Ovary (tissue), 9 donors: ENCODE results near the gene EN2. TPM values are rescaled to one million over a fixed set of nuclear protein-coding genes. Genes with fewer than 3 reads are reported as not detected.

Experiments
- DNase-seq, 5 donors: peaks; one replicate each; pipeline ENCODE4 v3.0.0-alpha.2; 2019 to 2020
- H3K27ac ChIP-seq, 2 donors: fragments of 200-600 bp; one replicate each; pipeline versions ENCODE4 v1.5.1 to v1.8.0; 2019 to 2022
- H3K27me3 ChIP-seq: fragments of 200-600 bp; one replicate; pipeline ENCODE4 v1.8.0; 2022
- H3K36me3 ChIP-seq: fragments of 200-600 bp; sonication (generic); one replicate; pipeline ENCODE4 v1.5.1; 2019
- H3K4me1 ChIP-seq: one replicate; pipeline ENCODE4 v1.8.1; 2013; ENCODE audit warnings: mild to moderate bottlenecking, moderate library complexity; ENCODE audit not compliant: insufficient read depth
- H3K4me3 ChIP-seq: fragments of 200-600 bp; sonication (generic); one replicate; pipeline ENCODE4 v1.5.1; 2017
- H3K9me3 ChIP-seq, 2 donors: fragments of 200-600 bp in 1 of 2; sonication (generic) in 1 of 2; one replicate each; pipeline versions ENCODE4 v1.5.1 to v1.8.1; 2013 to 2019; ENCODE audit warnings: mild to moderate bottlenecking in 1 of 2, moderate library complexity in 1 of 2
- CTCF ChIP-seq, 3 donors: fragments of 450-650 bp in 2 of 3; fragments of 200-600 bp in 1 of 3; IDR thresholded peaks; one replicate each; pipeline versions ENCODE4 v1.5.1 to v1.8.0; 2016 to 2022; ENCODE audit warnings: antibody characterized with exemption in 3 of 3, mild to moderate bottlenecking in 1 of 3
- EP300 ChIP-seq: sonication (generic); formaldehyde crosslinking; IDR thresholded peaks from one replicate; pipeline ENCODE4 v1.6.1; 2017; ENCODE audit warnings: antibody characterized with exemption
- POLR2A ChIP-seq: fragments of 450-650 bp; IDR thresholded peaks from one replicate; pipeline ENCODE4 v1.6.1; 2017; ENCODE audit warnings: antibody characterized with exemption, mild to moderate bottlenecking, moderate library complexity
- whole genome bisulfite sequencing, 3 donors: extraction: QIAGEN DNeasy Blood & Tissue Kit in 1 of 3; methylation state at CpG; one replicate each; pipeline versions ENCODE4 v1.1.5 to v1.1.7; 2013 to 2017; 5-methylcytosine and 5-hydroxymethylcytosine counted together
- intact Hi-C, 4 donors: fragments of 100-400 bp; cut with DNase I; formaldehyde crosslinking; loops; one replicate each; pipeline versions ENCODE4 v1.11.0 to v1.15.1; 2022 to 2023
- polyA plus RNA-seq, 2 donors: library from polyadenylated mRNA; stranded (reverse); fragments of 200-250 nt in 1 of 2; fragments of 350-450 nt in 1 of 2; fragmentation: Illumina TruSeq in 1 of 2; extraction: RNeasy Lipid Tissue Mini Kit (QIAGEN cat#74804) in 1 of 2; gene quantifications; one replicate each; pipeline ENCODE4 v1.2.3, GENCODE V29; 2013 to 2014
- total RNA-seq, 7 donors: library from RNA; depleted of rRNA in 2 of 7; stranded (reverse); fragments of >200 nt in 2 of 7; fragmentation: NEBNext Ultra II Directional in 3 of 7; extraction: Animal tissue kit (Norgen Biotek cat#: 25700) in 3 of 7; gene quantifications; one replicate each; pipeline versions ENCODE4 v1.1.0 to v1.2.4, GENCODE V29; 2016 to 2023
- donor health status: DM: no; HTN: no; CAD: no; lungs with moderate emphysema.
- donor health status: DM: no; HTN: no; CAD: no.
- donor health status: Bipolar disorder and iron deficiency.
- donor health status: DM: yes; HTN: yes; CAD: no.
- donor health status: DM: no; HTN: no; CAD: no.
- donor health status: DM: yes; HTN: yes; CAD: no.

EN2 gene
- total and polyA plus RNA-seq, 9 donors = 0.15 to 1.8 (median 0.77) TPM; not detected in 1

GRCh38 chr7:155514296-155514695 is 56.4 kb downstream of the EN2 start:
- TF ChIP-seq CTCF (IDR thresholded peaks at IDR 0.05) = no peak
- no peak for TF ChIP-seq EP300
- TF ChIP-seq POLR2A = no peak
- H3K27ac ChIP-seq = no peak overlapping the region
- no peak for DNase-seq
- WGBS, 3 donors = 85 to 89% (median 88%) methylated on average over 8 of the region's 8 CpGs
- no peaks in the 10 kb centered on the region for H3K36me3 ChIP-seq
- H3K27me3 ChIP-seq = no peaks in the 10 kb centered on the region
- intact Hi-C loops = no loop called here
- no peaks in the 10 kb centered on the region for H3K4me1 ChIP-seq
- H3K4me3 ChIP-seq = no peak overlapping the region
- no peaks in the 10 kb centered on the region for H3K9me3 ChIP-seq

Other genes starting within 250 kb of the EN2 start
- gene INSIG1, start 160.3 kb upstream of the EN2 start, total RNA-seq = 100 to 1,000 TPM in 1 of 7 donors, 10 to 100 TPM in 6; 15.0 to 186 (median 35.6) TPM
- 10 to 100 TPM; 18.2 to 30.5 TPM for gene INSIG1, start 160.3 kb upstream of the EN2 start, polyA plus RNA-seq
- gene CNPY1, start 88.4 kb downstream of the EN2 start, total RNA-seq = not detected
- under 1 TPM in 1 of 2 donors, not detected in 1; 0.05 TPM for gene CNPY1, start 88.4 kb downstream of the EN2 start, polyA plus RNA-seq
- gene RBM33, start 186.5 kb downstream of the EN2 start, total RNA-seq = 10 to 100 TPM; 27.0 to 62.0 (median 52.1) TPM
- gene RBM33, start 186.5 kb downstream of the EN2 start, polyA plus RNA-seq = 10 to 100 TPM; 19.8 to 22.0 TPM